ENCODE data around the gene SPATA4.
"Not testable (repeated sequence)": the region's sequence is repeated elsewhere in the genome, so short reads cannot be mapped to it uniquely, and the experiment has no call there.

The SPATA4 gene
- total RNA-seq = 0 reads per million in 2 donors

DNA sequence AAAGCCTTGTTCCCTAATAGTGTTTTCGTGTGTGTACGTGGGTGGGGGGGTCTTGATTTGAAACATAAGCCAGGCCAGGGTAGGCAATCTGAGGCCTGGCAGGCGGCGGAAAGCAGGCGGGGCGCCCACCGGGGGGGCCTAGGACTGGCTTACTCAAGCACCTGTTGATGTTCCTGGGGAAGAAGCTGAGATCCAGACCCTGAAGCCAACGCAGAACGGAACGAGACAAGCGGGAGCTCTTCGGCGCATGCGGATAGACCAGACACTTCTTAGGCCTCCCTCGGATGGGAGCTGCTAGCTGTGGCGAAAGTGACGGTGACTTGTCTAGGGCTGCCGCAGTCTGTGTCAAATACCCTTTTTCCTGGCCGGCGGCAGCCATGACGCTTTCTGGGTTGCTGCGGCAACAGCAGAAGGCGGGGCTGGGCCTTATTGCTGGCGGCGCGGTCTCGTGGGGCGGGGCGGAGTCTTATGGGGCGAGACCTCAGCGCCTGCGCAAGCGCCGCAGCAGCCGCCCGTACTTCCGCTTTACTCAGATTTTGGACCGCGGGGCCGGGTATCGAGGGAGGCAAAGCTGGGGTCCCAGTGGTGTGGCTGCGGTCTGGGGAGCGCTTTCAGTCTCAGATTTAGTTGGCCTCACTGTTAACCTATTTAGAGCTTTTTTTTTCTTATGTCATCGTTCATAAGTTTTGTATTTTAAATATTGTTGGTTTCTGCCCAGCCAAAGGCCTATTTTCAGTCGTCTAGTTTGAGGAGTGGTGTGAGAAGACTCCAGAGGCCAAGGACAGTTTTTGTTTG, at the start of gene SPATA4:
SPATA4 (minus strand) TSS at position 402 of the 795 bp plus-strand sequence; CDS start at position 379, 23 bp downstream.
- peak; percentile 90 for DNase-seq

DNA sequence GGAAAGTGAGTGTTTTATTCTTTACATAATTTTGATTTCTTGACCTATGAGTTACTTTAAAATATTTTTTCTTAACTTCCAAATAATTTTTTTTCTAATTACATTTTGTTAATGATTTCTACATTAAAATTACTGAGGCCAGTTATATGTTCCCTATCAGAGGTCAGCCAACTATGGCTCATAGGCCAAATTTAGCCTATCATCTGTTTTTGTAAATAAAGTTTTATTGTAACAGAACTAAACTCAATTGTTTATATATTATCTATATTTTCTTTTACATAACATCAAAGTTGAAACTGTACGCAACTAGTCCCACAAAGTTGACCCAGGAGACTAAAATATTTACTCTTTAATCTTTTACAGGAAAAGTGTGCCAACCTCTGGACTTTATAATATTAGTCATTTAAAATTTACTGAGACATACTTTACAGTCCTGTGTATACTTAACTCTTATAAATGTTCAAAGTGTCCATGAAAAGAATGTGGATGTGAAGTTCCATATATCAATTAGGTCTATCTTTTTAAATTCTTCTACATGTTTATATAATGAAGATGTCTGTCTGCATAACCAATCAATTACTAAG, 47.5 kb upstream of the SPATA4 start:
- DNase-seq = no peak

- DNase-seq = no peak
Measured at GRCh38 chr4:176241703-176242102, 46.3 kb upstream of the SPATA4 start.

DNA sequence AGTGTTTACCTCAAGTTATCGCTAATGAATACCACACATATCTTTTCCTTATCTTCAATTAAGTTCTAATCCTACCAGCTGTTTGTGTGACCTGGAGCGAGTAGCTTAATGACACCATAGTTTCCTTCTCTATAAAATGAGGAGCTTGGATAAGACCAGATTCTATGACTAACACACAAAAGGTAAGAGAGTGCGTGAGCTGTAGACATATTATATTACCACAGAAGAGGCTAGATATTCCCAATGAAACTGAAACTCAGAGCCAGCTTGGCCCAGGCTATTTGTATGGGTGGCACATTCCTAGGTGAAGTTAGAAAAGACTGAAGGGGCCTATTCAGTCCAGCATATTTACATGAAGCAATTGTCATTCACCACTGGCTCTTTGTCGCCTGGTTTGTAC, 43.4 kb upstream of the SPATA4 start:
- DNase-seq = no peak

DNA sequence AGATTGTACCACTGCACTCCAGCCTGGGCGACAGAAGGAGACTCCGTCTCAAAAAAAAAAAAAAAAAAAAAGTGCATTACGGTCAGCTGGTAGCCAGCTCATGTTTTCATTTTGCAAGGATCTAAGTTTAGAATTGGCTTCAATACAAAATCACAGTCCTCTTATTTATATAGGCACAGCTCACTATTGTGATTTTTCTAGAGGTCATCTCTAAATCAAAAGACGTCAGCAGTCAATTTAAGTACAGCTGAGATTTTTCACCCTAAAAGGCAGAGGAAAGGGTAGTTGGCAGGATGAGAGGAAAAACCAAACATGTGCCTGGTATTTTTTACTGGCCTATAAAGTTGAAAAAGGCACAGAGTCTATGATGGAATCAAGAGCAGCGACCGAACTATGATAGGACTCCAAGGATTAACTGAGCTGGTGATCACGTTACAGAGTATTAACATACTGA, 42.8 kb upstream of the SPATA4 start:
- no peak for DNase-seq

GRCh38 chr4:176236946-176237345, 41.6 kb upstream of the SPATA4 start:
- DNase-seq = no peak

DNA sequence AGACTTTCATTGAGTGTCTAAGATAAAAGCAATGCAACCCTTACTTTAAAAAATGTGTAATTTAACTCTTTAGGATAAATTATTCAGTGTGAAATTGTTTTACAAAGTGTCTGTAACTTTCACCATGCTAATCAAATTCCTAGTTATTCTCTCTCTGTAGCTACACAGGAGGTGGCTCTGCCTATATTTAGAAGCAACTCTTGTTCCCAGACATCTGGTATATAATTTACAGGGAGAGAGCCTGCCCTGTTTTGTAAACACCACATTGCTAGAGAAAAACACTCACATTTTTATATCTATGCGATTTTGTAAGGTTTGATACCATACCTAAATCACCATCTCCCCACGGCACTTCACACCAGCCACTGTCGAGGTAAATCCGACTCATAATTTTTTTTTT, 35.5 kb upstream of the SPATA4 start:
- no peak for DNase-seq

DNA sequence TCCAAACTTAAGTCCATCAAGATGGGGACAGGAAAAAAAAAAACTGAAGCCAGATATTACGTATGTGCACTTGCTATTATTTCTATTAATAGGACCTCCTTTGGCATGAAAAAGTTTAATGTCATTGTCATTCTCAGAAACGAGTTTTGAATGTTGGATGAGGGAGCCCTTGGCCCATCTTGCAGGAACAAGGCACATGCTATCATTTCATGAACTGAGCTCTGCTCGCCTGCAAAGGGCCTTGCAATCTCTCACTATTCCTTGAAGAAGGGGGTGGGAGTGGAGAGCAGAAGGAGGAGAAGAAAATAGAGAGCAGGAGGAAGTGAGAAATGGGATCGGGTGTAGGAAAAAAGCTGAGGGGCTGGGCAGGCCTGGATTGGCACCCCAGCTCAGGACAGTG, 34.3 kb upstream of the SPATA4 start:
- DNase-seq = no peak

GRCh38 chr4:176226736-176227135, 31.4 kb upstream of the SPATA4 start:
- DNase-seq = no peak

DNA sequence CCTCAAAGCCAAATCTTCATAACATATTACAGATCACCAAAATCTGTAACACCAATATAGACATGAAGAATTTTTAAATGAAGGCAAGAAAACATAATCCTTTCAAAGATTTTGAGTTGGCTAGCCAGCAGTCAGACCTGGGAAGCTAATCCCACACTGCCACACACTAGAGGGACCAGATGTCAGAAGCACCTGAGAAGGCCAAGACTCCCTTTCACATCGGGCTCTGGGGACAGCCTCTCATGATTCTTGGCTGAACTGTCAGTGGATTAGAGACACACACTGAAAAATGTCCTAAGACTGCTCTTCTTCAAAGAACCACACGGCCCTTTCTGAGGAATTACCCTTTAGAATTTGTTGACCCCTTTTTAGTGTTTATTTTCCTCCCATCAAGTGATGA, 28.2 kb upstream of the SPATA4 start:
- DNase-seq = no peak

DNA sequence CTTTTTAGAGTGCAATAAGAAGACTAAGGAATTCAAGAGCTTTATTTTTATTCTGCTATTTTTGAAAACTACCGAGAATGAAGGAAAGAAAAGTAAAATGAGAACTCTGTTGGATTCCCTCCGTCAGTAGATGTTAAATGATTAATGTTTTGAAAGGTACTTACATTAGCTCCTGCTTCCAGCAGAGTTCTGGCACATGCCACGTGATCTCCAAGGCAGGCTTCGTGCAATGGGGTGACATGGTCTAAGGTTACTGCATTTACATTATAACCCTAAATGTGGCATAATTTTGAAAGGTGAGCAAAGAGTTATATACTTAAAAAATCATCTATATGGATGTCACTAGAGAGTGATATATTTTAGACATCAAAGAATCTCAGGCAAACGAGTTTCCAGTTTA, 26.8 kb upstream of the SPATA4 start:
- no peak for DNase-seq

DNA sequence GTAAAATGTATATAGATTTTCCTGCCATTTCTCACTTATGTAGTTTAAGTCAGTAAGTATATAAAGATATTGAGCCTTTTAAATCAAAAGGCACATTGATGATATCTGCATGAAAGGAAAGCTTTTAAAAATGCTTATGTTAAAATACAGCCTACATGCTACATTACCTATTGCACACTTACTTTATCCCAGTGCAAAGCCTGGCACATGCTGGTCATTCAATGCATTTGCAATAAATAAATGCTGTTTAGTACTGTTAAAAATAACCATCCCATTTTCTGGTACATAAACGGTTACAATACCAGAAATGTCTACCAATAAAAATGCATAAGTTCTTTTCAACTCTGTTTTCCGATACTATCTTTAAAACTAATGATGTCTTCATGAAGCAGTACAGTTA, 22.1 kb upstream of the SPATA4 start:
- no peak for DNase-seq

GRCh38 chr4:176212351-176212750, 17.0 kb upstream of the SPATA4 start:
- not testable (repeated sequence) for DNase-seq

- no peak for DNase-seq
Measured at GRCh38 chr4:176210579-176211296, 15.4 kb upstream of the SPATA4 start.

GRCh38 chr4:176210101-176210500, 14.7 kb upstream of the SPATA4 start:
- no peak for DNase-seq

- no peak for DNase-seq
Measured at GRCh38 chr4:176209535-176209934, 14.2 kb upstream of the SPATA4 start.

DNA sequence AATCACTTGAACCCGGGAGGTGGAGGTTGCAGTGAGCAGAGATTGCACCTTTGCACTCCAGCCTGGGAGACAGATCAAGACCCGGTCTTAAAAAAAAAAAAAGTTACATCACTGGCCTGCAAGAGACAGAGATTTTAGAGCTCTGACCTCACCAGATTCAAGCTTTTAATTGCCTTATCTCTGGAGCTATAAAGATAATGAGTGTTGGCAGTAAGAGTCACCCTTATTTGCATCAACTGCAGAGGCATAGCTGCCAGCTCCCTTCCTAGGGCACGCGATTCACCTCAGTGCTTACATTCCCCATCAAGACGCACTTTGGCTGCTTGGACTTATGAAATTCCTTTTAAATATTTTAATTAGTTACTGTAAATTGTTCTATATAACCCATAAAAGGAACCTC, 12.5 kb upstream of the SPATA4 start:
- DNase-seq = no peak

DNA sequence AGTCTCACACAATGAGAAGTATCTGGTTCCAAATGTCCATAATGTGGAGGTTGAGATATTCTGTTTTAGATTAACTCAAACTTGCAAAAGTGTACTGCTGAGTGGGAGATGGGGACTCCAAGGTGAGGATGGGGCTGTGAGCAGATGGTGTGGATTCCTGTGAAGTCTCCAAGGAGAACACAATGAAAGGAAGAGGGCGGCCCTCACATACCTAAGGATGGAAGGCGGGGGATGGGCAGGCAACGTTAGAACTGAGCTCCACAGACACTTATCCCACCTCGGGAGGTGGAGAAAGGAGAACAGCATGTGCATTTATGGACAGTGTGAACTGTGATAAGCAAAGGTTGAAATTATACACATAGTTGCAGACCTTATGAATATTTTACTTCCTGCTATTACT, 9.9 kb upstream of the SPATA4 start:
- no peak for DNase-seq

GRCh38 chr4:176198316-176198903, 3.0 kb upstream of the SPATA4 start:
- no peak for DNase-seq

DNA sequence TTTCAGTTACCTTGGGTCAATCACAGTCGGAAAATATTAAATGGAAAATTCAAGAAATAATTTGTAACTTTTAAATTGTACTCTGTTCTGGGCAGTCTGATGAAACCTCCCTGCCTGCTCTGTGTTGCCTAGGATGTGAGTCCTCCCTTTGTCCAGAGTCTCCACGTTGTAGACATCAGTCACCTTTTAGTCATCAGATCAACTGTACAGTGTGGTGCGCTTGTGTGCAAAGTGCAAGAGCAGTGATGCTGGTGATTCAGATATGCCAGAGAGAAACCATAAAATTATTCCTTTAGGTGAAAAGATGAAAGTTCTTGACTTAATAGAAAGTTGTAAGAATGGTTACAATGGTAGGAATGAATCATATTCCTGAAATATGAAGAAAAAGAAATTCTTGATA, 1.4 kb downstream of the SPATA4 start:
- DNase-seq = no peak

DNA sequence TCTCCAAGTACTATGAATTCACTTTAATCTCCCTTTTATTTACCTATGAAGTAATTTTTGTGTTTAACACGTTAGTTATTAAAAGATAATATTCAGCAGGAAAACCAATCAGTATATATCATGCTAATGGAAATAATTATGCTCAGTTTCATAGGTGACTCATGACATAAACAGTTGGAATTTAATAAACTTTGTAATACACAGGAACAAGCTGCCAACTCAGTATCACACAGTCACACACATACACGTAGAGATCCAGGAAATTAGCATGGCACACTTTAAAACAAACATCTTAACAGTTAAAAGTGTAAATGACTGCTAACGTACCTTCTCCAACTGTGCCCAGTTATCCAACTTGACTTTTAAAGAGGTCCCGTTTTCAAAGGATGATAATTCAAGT, 2.3 kb downstream of the SPATA4 start:
- DNase-seq = no peak

DNA sequence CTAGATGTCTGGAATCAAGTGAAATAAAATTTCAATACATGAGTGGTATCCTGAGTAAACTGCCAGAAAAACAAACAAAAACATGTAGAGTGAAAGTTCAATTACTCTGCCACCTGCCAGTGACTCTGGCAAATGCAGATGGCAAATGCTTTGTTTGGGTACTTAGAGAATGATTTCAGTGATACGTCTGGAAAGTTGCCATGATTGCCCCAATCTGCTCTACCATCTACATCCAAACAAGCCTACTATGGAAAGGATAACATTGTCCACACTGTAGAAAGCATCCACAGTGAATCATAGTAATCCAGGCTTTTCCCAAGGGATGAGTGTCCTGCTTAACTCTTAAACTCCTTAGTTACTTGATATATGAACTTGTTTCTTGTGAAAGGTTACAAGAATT, 3.4 kb downstream of the SPATA4 start:
- DNase-seq = no peak

Measured in T-helper 9 cell (primary cell).